ENCODE data around the gene HDAC1.

The HDAC1 gene

DNA sequence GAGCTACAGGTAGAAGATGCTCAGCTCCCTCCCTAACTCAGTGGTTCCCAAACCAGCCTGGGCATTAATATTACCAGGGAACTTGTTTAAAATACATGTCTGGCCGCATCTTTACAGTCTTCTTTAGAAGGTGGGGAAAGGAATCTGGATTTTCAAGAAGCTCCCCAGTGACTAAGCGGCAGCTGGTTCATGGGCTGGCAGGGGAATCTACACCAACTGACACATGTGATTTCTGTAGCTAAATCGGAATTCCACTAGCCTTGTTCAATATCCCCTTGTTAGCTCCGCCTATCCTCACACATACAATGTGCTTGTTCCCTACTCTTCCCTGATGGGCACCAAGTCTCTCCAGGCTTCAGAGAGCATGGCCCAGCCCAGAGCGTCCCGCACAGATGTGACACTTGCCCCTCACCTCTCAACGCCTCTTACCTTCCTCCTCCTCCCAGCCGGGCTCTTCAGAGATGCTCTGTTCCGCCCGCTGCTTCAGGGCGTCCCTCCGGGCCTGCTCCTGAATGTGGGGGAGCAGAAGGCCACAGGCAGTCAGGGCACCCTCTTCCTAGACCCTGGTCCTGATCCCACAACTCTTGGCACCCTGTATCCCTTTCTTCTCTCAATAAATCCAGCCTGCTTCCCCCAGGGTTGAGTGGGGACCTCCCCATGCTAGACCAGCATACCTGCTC lies 85.8 kb downstream of the HDAC1 start:
- DNase-seq: no peak

DNA sequence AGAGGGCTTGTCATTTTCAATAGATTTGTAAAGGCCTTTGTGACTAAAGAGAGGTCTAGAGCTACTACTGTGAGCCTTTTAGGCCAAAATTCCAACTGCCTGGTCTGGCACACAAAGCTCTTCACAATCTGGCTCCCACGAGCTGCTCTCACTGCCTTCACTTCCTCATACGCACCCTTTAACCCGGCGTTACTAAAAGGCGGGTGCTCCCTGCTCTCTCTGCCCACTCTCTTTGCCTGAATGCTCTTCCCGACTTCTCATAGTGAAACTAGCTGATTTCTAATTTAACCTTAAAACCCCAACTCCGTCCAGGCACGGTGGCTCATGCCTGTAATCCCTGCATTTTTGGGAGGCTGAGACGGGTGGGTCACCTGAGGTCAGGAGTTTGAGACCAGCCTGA lies 88.2 kb downstream of the HDAC1 start:
- DNase-seq: no peak

All from activated CD4-positive, alpha-beta T cell treated with anti-CD3 and anti-CD28 coated beads for 4 hours (primary cell).